ENCODE measurements around the gene IGF1.

IGF1 gene

GRCh38 chr12:102478405-102479098, 1.8 kb downstream of the IGF1 start:
- no peak for DNase-seq (ENCODE audit: low read depth)
- TF ChIP-seq, protein P1, sequence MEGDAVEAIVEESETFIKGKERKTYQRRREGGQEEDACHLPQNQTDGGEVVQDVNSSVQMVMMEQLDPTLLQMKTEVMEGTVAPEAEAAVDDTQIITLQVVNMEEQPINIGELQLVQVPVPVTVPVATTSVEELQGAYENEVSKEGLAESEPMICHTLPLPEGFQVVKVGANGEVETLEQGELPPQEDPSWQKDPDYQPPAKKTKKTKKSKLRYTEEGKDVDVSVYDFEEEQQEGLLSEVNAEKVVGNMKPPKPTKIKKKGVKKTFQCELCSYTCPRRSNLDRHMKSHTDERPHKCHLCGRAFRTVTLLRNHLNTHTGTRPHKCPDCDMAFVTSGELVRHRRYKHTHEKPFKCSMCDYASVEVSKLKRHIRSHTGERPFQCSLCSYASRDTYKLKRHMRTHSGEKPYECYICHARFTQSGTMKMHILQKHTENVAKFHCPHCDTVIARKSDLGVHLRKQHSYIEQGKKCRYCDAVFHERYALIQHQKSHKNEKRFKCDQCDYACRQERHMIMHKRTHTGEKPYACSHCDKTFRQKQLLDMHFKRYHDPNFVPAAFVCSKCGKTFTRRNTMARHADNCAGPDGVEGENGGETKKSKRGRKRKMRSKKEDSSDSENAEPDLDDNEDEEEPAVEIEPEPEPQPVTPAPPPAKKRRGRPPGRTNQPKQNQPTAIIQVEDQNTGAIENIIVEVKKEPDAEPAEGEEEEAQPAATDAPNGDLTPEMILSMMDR (IDR thresholded peaks at IDR 0.05; ENCODE audit: control insufficient read depth, insufficient read depth, low read depth, low read length, missing control alignments), result no peak
- H3K4me3 ChIP-seq (ENCODE audit: control insufficient read depth, low read depth, low read length), result no peak overlapping the region

DNA sequence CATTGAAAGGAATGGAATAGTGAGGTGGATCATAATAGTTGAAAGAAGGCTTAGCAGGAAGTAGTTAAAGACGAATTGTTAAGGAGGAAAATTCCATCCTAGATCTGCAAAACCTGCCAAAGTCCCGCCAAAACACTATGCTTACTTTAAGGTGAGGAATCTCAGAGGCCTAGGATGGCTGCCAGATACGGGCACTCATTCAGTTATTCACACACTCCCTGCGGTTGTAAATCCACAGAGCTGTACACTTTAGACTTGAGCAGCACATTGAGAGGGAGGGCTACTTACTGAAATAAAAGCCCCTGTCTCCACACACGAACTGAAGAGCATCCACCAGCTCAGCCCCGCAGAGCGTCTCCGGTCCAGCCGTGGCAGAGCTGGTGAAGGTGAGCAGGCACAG, 5.0 kb downstream of the IGF1 start:
- TF ChIP-seq, protein P1 (IDR thresholded peaks at IDR 0.05; ENCODE audit: control insufficient read depth, insufficient read depth, low read depth, low read length, missing control alignments), result no peak
- no peak for DNase-seq (ENCODE audit: low read depth)

GRCh38 chr12:102474438-102475064, 5.8 kb downstream of the IGF1 start:
- TF ChIP-seq, protein P1 (IDR thresholded peaks at IDR 0.05; ENCODE audit: control insufficient read depth, insufficient read depth, low read depth, low read length, missing control alignments), result no peak
- no peak for DNase-seq (ENCODE audit: low read depth)
- H3K4me3 ChIP-seq (ENCODE audit: control insufficient read depth, low read depth, low read length), result no peak overlapping the region

More for the DNA sequence above, 5.0 kb downstream of the IGF1 start:
- no peak overlapping the region for H3K4me3 ChIP-seq (ENCODE audit: control insufficient read depth, low read depth, low read length)

GRCh38 chr12:102472496-102472895, 7.9 kb downstream of the IGF1 start:
- TF ChIP-seq, protein P1 (IDR thresholded peaks at IDR 0.05; ENCODE audit: control insufficient read depth, insufficient read depth, low read depth, low read length, missing control alignments), result no peak
- no peak overlapping the region for H3K4me3 ChIP-seq (ENCODE audit: control insufficient read depth, low read depth, low read length)
- no peak for DNase-seq (ENCODE audit: low read depth)

GRCh38 chr12:102471556-102471955, 8.8 kb downstream of the IGF1 start:
- no peak overlapping the region for H3K4me3 ChIP-seq (ENCODE audit: control insufficient read depth, low read depth, low read length)
- DNase-seq (ENCODE audit: low read depth), result no peak
- TF ChIP-seq, protein P1 (IDR thresholded peaks at IDR 0.05; ENCODE audit: control insufficient read depth, insufficient read depth, low read depth, low read length, missing control alignments), result no peak

DNA sequence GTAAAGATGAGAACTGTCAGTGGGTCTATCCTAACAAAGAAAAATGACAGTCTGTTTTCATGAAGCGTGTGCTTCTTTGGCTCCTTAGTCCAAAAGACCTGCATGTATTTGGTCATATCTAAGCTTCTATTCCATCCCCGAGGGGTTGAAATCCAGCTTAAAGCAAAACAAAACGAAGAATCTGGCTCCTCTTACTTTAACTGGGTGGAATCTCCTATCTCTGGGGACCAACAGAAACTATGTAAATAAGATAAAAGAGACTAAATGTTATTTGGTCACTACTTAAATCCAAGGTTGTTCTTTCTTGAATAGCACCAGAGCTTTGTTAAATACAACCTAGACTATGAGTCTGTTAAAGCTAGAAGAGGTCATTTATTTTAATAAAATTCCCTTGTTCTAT, 9.4 kb downstream of the IGF1 start:
- DNase-seq (ENCODE audit: low read depth), result no peak
- no peak overlapping the region for H3K4me3 ChIP-seq (ENCODE audit: control insufficient read depth, low read depth, low read length)
- TF ChIP-seq, protein P1 (IDR thresholded peaks at IDR 0.05; ENCODE audit: control insufficient read depth, insufficient read depth, low read depth, low read length, missing control alignments), result no peak
